Ishikawa (cell line): ENCODE data around the gene C4orf50.

Experiments used
- CEBPB ChIP-seq: IDR thresholded peaks from 2 replicates; pipeline ENCODE4 v1.6.1; 2012
- CREB1 ChIP-seq: IDR thresholded peaks from 2 replicates; pipeline ENCODE4 v1.6.1; 2012; ENCODE audit warnings: low read depth
- EGR1 ChIP-seq: IDR thresholded peaks from 2 replicates; pipeline ENCODE4 v1.6.1; 2012
- EP300 ChIP-seq: IDR thresholded peaks from 2 replicates; pipeline ENCODE4 v1.6.1; 2012; ENCODE audit warnings: borderline replicate concordance
- FOXM1 ChIP-seq: IDR thresholded peaks from 2 replicates; pipeline ENCODE4 v1.6.1; 2012; ENCODE audit warnings: low read depth, borderline replicate concordance
- NFIC ChIP-seq: IDR thresholded peaks from 2 replicates; pipeline ENCODE4 v1.6.1; 2012
- RAD21 ChIP-seq: IDR thresholded peaks from 2 replicates; pipeline ENCODE4 v1.6.1; 2012; ENCODE audit warnings: low read depth
- TAF1 ChIP-seq: IDR thresholded peaks from 2 replicates; pipeline ENCODE4 v1.6.1; 2012; ENCODE audit warnings: low read depth, mild to moderate bottlenecking
- TCF12 ChIP-seq: IDR thresholded peaks from 2 replicates; pipeline ENCODE4 v1.6.1; 2012; ENCODE audit warnings: low read depth
- TEAD4 ChIP-seq: IDR thresholded peaks from 2 replicates; pipeline ENCODE4 v1.6.1; 2012
- YY1 ChIP-seq: IDR thresholded peaks from 2 replicates; pipeline ENCODE4 v1.6.1; 2012; ENCODE audit warnings: low read depth
- ZBTB7A ChIP-seq: IDR thresholded peaks from 2 replicates; pipeline ENCODE4 v1.6.1; 2012; ENCODE audit warnings: low read depth
- TF ChIP-seq, protein P1 (sequence below): IDR thresholded peaks from 2 replicates; pipeline ENCODE4 v1.6.1; 2012
- TF ChIP-seq, protein P2 (sequence below): IDR thresholded peaks from 2 replicates; pipeline ENCODE4 v1.6.1; 2012
- TF ChIP-seq, protein P3 (sequence below): IDR thresholded peaks from 2 replicates; pipeline ENCODE4 v1.6.1; 2012; ENCODE audit warnings: low read depth, mild to moderate bottlenecking

The C4orf50 gene

DNA sequence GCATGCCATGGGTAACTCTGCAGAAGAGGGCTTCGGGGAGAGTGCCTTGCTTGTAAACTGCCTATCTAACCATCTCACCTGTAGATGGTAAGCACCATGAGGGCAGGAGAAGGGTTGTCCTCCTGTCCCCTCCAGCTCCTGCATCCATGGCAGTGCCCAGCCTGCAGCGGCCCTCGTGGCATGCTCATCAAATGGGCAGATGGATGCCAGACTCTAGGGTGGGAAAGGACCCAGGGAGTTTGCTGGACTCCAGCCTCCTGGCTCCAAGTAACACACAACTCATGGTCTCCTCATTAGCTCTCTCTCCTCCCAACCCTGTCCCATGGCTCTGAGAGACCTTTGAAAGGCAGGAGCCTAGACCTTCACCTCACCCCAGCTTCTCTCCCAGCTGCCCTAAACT lies 95.7 kb downstream of the C4orf50 start:
- TF ChIP-seq, protein P1, sequence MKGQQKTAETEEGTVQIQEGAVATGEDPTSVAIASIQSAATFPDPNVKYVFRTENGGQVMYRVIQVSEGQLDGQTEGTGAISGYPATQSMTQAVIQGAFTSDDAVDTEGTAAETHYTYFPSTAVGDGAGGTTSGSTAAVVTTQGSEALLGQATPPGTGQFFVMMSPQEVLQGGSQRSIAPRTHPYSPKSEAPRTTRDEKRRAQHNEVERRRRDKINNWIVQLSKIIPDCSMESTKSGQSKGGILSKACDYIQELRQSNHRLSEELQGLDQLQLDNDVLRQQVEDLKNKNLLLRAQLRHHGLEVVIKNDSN: no peak
- TF ChIP-seq, protein P2, sequence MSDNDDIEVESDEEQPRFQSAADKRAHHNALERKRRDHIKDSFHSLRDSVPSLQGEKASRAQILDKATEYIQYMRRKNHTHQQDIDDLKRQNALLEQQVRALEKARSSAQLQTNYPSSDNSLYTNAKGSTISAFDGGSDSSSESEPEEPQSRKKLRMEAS: no peak
- TF ChIP-seq TAF1: no peak

DNA sequence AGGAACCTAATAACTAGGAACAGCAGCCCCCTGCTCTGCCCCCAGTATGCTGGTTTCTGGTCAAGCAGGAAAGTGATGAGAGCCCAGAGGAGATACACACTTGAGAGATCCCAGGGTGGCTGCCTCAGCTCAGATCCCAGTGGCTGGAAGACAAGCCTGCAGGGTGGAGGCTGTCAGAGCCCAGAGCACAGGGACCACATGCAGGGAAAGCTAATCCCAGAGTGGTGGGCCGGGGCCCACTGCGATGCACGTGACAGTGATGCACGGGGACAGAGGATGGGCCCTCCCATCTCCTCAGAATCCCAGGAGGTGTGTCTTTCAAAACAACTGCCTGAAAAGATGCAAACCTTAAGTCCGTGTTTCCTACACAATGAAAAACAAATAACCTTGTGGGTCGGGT lies 96.2 kb downstream of the C4orf50 start:
- TF ChIP-seq, protein P3, sequence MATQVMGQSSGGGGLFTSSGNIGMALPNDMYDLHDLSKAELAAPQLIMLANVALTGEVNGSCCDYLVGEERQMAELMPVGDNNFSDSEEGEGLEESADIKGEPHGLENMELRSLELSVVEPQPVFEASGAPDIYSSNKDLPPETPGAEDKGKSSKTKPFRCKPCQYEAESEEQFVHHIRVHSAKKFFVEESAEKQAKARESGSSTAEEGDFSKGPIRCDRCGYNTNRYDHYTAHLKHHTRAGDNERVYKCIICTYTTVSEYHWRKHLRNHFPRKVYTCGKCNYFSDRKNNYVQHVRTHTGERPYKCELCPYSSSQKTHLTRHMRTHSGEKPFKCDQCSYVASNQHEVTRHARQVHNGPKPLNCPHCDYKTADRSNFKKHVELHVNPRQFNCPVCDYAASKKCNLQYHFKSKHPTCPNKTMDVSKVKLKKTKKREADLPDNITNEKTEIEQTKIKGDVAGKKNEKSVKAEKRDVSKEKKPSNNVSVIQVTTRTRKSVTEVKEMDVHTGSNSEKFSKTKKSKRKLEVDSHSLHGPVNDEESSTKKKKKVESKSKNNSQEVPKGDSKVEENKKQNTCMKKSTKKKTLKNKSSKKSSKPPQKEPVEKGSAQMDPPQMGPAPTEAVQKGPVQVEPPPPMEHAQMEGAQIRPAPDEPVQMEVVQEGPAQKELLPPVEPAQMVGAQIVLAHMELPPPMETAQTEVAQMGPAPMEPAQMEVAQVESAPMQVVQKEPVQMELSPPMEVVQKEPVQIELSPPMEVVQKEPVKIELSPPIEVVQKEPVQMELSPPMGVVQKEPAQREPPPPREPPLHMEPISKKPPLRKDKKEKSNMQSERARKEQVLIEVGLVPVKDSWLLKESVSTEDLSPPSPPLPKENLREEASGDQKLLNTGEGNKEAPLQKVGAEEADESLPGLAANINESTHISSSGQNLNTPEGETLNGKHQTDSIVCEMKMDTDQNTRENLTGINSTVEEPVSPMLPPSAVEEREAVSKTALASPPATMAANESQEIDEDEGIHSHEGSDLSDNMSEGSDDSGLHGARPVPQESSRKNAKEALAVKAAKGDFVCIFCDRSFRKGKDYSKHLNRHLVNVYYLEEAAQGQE: no peak
- TF ChIP-seq TAF1: no peak
- TF ChIP-seq, protein P2: no peak
- no peak for TF ChIP-seq RAD21
- no peak for TF ChIP-seq ZBTB7A
- no peak for TF ChIP-seq EGR1
- no peak for TF ChIP-seq FOXM1
- no peak for TF ChIP-seq TCF12
- no peak for TF ChIP-seq CREB1
- TF ChIP-seq, protein P1: no peak
- TF ChIP-seq YY1: no peak
- TF ChIP-seq EP300: no peak
- no peak for TF ChIP-seq CEBPB
- no peak for TF ChIP-seq TEAD4
- no peak for TF ChIP-seq NFIC

DNA sequence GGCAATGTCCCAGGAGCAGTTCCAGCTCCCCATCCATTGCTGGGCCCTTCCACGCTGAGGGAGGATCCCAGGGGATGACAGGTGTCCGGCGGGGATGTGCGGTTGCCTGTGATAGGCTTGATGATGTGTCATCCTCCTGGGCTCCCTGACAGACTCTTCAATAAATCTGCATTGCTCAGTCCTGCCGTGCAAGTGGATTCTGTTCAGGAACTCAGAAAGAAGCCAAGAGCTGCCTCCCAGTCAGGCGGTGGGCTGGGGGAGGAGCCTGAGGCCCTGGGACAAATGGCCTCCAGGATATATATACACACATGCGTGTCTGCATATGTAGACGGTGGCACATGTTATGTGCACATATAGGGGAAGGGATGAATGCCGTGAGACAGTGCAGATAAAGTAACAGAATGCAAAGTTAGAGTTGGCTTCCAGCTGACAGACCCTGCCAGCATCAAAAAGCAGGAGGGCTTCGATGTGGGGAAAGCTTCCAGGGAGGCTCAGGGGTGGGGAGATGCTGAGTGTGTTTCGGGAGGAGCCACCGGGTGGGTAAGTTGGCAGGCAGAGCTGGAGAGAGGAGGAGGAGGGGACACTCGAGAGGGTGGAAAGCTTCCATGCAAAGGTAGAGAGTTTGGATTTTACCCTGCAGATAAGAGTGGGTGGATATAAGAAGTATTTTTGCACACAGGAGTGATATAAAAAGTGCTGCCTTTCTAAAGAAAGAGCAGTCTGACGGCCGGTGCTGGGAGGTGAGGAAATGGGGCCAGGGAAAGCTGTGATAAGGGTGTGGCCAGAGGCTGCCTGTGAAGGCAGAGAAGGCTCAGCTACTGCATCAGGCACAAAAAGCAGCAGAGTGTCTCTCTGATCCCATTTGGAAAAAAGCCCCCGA lies 96.9 kb downstream of the C4orf50 start:
- TF ChIP-seq YY1 (no peak), TCF12 (no peak), TEAD4 (no peak), CREB1 (no peak), FOXM1 (no peak), NFIC (no peak), EGR1 (no peak), EP300 (no peak), TAF1 (no peak), ZBTB7A (no peak), RAD21 (no peak), CEBPB (no peak)
- TF ChIP-seq, protein P2: no peak
- TF ChIP-seq, protein P1: no peak
- TF ChIP-seq, protein P3: no peak

DNA sequence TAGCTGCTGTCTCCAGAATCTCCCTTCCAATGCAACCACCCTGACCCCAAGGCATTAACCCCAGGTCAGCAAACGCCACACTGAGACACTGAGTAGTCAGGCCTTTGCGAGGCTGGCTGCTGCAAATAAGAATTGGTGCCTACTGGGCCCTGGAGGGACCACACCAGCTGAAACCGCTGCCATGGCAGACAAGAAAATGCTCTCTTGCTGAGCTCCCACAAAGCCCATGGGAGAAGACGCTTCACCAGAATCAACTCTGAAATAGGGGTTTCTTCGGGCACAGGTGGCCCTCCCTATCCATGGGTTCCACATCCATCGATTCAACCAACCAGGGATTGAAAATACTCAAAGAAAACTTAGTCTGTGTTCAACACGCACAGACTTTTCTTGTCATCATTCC lies 98.7 kb downstream of the C4orf50 start:
- no peak for TF ChIP-seq EGR1
- no peak for TF ChIP-seq CEBPB
- TF ChIP-seq NFIC: no peak
- TF ChIP-seq, protein P3: no peak
- TF ChIP-seq EP300: no peak
- no peak for TF ChIP-seq YY1
- TF ChIP-seq ZBTB7A: no peak
- TF ChIP-seq, protein P2: no peak
- no peak for TF ChIP-seq FOXM1
- no peak for TF ChIP-seq RAD21
- TF ChIP-seq TAF1: no peak
- no peak for TF ChIP-seq TEAD4
- no peak for TF ChIP-seq CREB1
- TF ChIP-seq, protein P1: no peak
- no peak for TF ChIP-seq TCF12
